Liver (tissue), 9 donors: ENCODE measurements around the gene GLRA3. TPM values are rescaled to one million over a fixed set of nuclear protein-coding genes. Genes with fewer than 3 reads are reported as not detected.
"Not testable (repeated sequence)": the region's sequence is repeated elsewhere in the genome, so short reads cannot be mapped to it uniquely, and the experiment has no call there.

Source experiments
- DNase-seq: peaks from one replicate; pipeline ENCODE4 v3.0.0-alpha.2; 2017; ENCODE audit warnings: low spot score
- H3K27ac ChIP-seq, 2 donors: one replicate each; pipeline ENCODE4 v1.7.0; 2013; ENCODE audit warnings: inconsistent platforms in 2 of 2, low read length in 2 of 2, control low read depth in 1 of 2, low read depth in 1 of 2, mild to moderate bottlenecking in 1 of 2
- H3K27me3 ChIP-seq, 4 donors: one replicate each; pipeline versions ENCODE4 v1.6.1 to v1.7.0; 2013; ENCODE audit warnings: low read length in 3 of 4, inconsistent platforms in 1 of 4, mild to moderate bottlenecking in 1 of 4, moderate library complexity in 1 of 4; ENCODE audit not compliant: control insufficient read depth in 4 of 4, insufficient read depth in 4 of 4
- H3K36me3 ChIP-seq, 4 donors: one replicate each; pipeline versions ENCODE4 v1.6.1 to v1.7.0; 2013; ENCODE audit warnings: low read length in 3 of 4, mild to moderate bottlenecking in 3 of 4, low read depth in 1 of 4, moderate library complexity in 1 of 4; ENCODE audit not compliant: control insufficient read depth in 4 of 4, insufficient read depth in 3 of 4
- H3K4me1 ChIP-seq, 4 donors: one replicate each; pipeline versions ENCODE4 v1.6.1 to v1.7.0; 2013; ENCODE audit warnings: low read length in 3 of 4, mild to moderate bottlenecking in 3 of 4, moderate library complexity in 1 of 4; ENCODE audit not compliant: control insufficient read depth in 4 of 4, insufficient read depth in 4 of 4
- H3K4me3 ChIP-seq, 3 donors: one replicate each; pipeline versions ENCODE4 v1.6.1 to v1.7.0; 2013; ENCODE audit warnings: low read length in 3 of 3, control low read depth in 1 of 3, low read depth in 1 of 3, mild to moderate bottlenecking in 1 of 3
- H3K9ac ChIP-seq, 2 donors: one replicate each; pipeline ENCODE4 v1.7.0; 2013; ENCODE audit warnings: low read length in 2 of 2, mild to moderate bottlenecking in 2 of 2, moderate library complexity in 2 of 2, control low read depth in 1 of 2, low read depth in 1 of 2
- H3K9me3 ChIP-seq, 4 donors: one replicate each; pipeline versions ENCODE4 v1.6.1 to v1.7.0; 2013; ENCODE audit warnings: low read length in 3 of 4; ENCODE audit not compliant: control insufficient read depth in 4 of 4
- ATF3 ChIP-seq: IDR thresholded peaks from 2 replicates; pipeline ENCODE4 v1.6.1; 2016; ENCODE audit warnings: antibody characterized with exemption
- EGR1 ChIP-seq, 2 donors: IDR thresholded peaks; 2 replicates each; pipeline ENCODE4 v1.6.1; 2016 to 2018; ENCODE audit warnings: antibody characterized with exemption in 2 of 2, low read depth in 2 of 2
- FOXA1 ChIP-seq: IDR thresholded peaks from 2 replicates; pipeline ENCODE4 v1.6.1; 2016; ENCODE audit warnings: antibody characterized with exemption
- FOXA2 ChIP-seq: IDR thresholded peaks from 2 replicates; pipeline ENCODE4 v1.6.1; 2016; ENCODE audit warnings: antibody characterized with exemption
- GABPA ChIP-seq, 2 donors: IDR thresholded peaks in 1 of 2; conservative IDR thresholded peaks in 1 of 2; 2 replicates each; pipeline ENCODE4 v1.6.1; 2016; ENCODE audit warnings: antibody characterized with exemption in 2 of 2, mild to moderate bottlenecking in 1 of 2, moderate library complexity in 1 of 2
- HNF4G ChIP-seq: IDR thresholded peaks from 2 replicates; pipeline ENCODE4 v1.6.1; 2016; ENCODE audit warnings: antibody characterized with exemption
- NR2F2 ChIP-seq: IDR thresholded peaks from 2 replicates; pipeline ENCODE4 v1.6.1; 2016; ENCODE audit warnings: antibody characterized with exemption
- RAD21 ChIP-seq, 2 donors: IDR thresholded peaks; 2 replicates each; pipeline ENCODE4 v1.6.1; 2016; ENCODE audit warnings: antibody characterized with exemption in 2 of 2, mild to moderate bottlenecking in 2 of 2
- REST ChIP-seq: IDR thresholded peaks from 2 replicates; pipeline ENCODE4 v1.6.1; 2016; ENCODE audit warnings: antibody characterized with exemption, mild to moderate bottlenecking
- SP1 ChIP-seq: IDR thresholded peaks from 2 replicates; pipeline ENCODE4 v1.6.1; 2018; ENCODE audit warnings: antibody characterized with exemption, mild to moderate bottlenecking
- TAF1 ChIP-seq: conservative IDR thresholded peaks from 2 replicates; pipeline ENCODE4 v1.6.1; 2016; ENCODE audit warnings: antibody characterized with exemption, mild to moderate bottlenecking
- ZBTB33 ChIP-seq: IDR thresholded peaks from 2 replicates; pipeline ENCODE4 v1.6.1; 2016; ENCODE audit warnings: antibody characterized with exemption
- WGBS: extraction: QIAGEN DNeasy Blood & Tissue Kit; methylation state at CpG from one replicate; pipeline ENCODE4 v1.1.7; 2013; 5-methylcytosine and 5-hydroxymethylcytosine counted together
- polyA plus RNA-seq, 2 donors: library from polyadenylated mRNA; stranded (reverse) in 1 of 2; unstranded in 1 of 2; fragments of 200-250 nt in 1 of 2; fragments of >200 nt in 1 of 2; fragmentation: Nextera tagmentation in 1 of 2; extraction: Ambion mirVana in 1 of 2; gene quantifications; one replicate each; pipeline versions ENCODE4 v1.2.1 to v1.2.3, GENCODE V29; 2013 to 2015
- total RNA-seq, 2 donors: library from RNA; depleted of rRNA; stranded (reverse); fragments of >200 nt; gene quantifications; one replicate each; pipeline ENCODE4 v1.2.3, GENCODE V29; 2014
- donor health status: healthy.
- donor health status: healthy.
- donor health status: healthy.
- donor health status: healthy.
- donor health status: healthy.

Gene GLRA3
- total and polyA plus RNA-seq, 4 donors = not detected

GRCh38 chr4:174874898-174875297, 45.9 kb upstream of the GLRA3 start (continued):
- no peak for TF ChIP-seq FOXA2
- no peak for TF ChIP-seq GABPA (IDR thresholded peaks at IDR 0.05 in 1 of 2, conservative IDR thresholded peaks at IDR 0.05 in 1 of 2)

GRCh38 chr4:174873931-174874330, 44.9 kb upstream of the GLRA3 start:
- Histone ChIP-seq H3K9me3 (peaks cover 0 to 2% (median 0%) of the 10 kb centered on the region in 4 donors), H3K27me3 (no peaks in the 10 kb centered on the region), H3K4me3 (no peak overlapping the region), H3K9ac (no peak overlapping the region), H3K27ac (no peak overlapping the region), H3K4me1 (peaks cover 2 to 11% (median 6%) of the 10 kb centered on the region in 4 donors), H3K36me3 (no peaks in the 10 kb centered on the region)
- no peak for DNase-seq
- WGBS = 80% methylated on average over 1 of the region's 1 CpG
- no peak for TF ChIP-seq SP1
- TF ChIP-seq RAD21 (IDR thresholded peaks at IDR 0.05) = peak; percentile 8 to 62

GRCh38 chr4:174873146-174873545, 44.1 kb upstream of the GLRA3 start:
- not testable (repeated sequence) for H3K27me3 ChIP-seq, H3K36me3 ChIP-seq, H3K9ac ChIP-seq, DNase-seq, H3K27ac ChIP-seq, H3K9me3 ChIP-seq, H3K4me3 ChIP-seq
- 71% methylated on average over 3 of the region's 4 CpGs for WGBS
- peaks cover 2 to 11% (median 6%) of the 10 kb centered on the region in 4 donors for H3K4me1 ChIP-seq

- no peaks in the 10 kb centered on the region for H3K27me3 ChIP-seq
- TF ChIP-seq NR2F2 (no peak), HNF4G (no peak), GABPA (IDR thresholded peaks at IDR 0.05 in 1 of 2, conservative IDR thresholded peaks at IDR 0.05 in 1 of 2) (no peak), FOXA1 (no peak), ZBTB33 (no peak), EGR1 (IDR thresholded peaks at IDR 0.05; ENCODE audit: low read depth in 2 of 2) (no peak), FOXA2 (no peak), ATF3 (no peak), TAF1 (no peak), REST (no peak)
- H3K36me3 ChIP-seq = no peaks in the 10 kb centered on the region
- H3K4me1 ChIP-seq = peaks cover 2 to 11% (median 6%) of the 10 kb centered on the region in 4 donors
- H3K4me3 ChIP-seq = no peak overlapping the region
- H3K27ac ChIP-seq = no peak overlapping the region
- no peak for DNase-seq
- H3K9me3 ChIP-seq = peaks cover 0 to 2% (median 0%) of the 10 kb centered on the region in 4 donors
- H3K9ac ChIP-seq = no peak overlapping the region
Observed at GRCh38 chr4:174871407-174871806, 42.4 kb upstream of the GLRA3 start.
